GM21529 (cell line): ENCODE data around the gene ROBO4.

Source experiments
- ATAC-seq: cut with Tn5 transposase; IDR thresholded peaks from one replicate; pipeline ENCODE4 v1.9.1; 2021; ENCODE audit not compliant: unreplicated experiment

ROBO4 gene

GRCh38 chr11:124897674-124898262 is at the start of gene ROBO4:
Gene ROBO4 (minus strand): TSS chr11:124897865. CDS start chr11:124897795, 70 bp downstream.
- no peak for ATAC-seq

- ATAC-seq, result no peak
These were observed 49.1 kb upstream of the ROBO4 start for GRCh38 chr11:124946735-124947141.

- ATAC-seq, result no peak
These were observed 48.2 kb upstream of the ROBO4 start for GRCh38 chr11:124945826-124946225.

GRCh38 chr11:124944565-124944964 is 46.9 kb upstream of the ROBO4 start:
- ATAC-seq, result no peak

- ATAC-seq, result no peak
These were observed 46.1 kb upstream of the ROBO4 start for GRCh38 chr11:124943741-124944140.

GRCh38 chr11:124943254-124943616 is 45.6 kb upstream of the ROBO4 start:
- ATAC-seq, result no peak

- ATAC-seq, result no peak
These were observed 45.0 kb upstream of the ROBO4 start for GRCh38 chr11:124942466-124943253.

- no peak for ATAC-seq
These were observed 44.0 kb upstream of the ROBO4 start for GRCh38 chr11:124941703-124942102.

GRCh38 chr11:124938970-124939369 is 41.3 kb upstream of the ROBO4 start:
- ATAC-seq, result no peak

- ATAC-seq, result no peak
These were observed 40.6 kb upstream of the ROBO4 start for GRCh38 chr11:124938206-124938765.

- ATAC-seq, result no peak
These were observed 39.8 kb upstream of the ROBO4 start for GRCh38 chr11:124937336-124937935.

GRCh38 chr11:124935548-124936514 is 38.2 kb upstream of the ROBO4 start, which contains the start of gene HEPACAM:
Gene HEPACAM (minus strand): TSS chr11:124936047. CDS start chr11:124936006, 41 bp downstream.
- ATAC-seq, result no peak

GRCh38 chr11:124934862-124935547 is 37.3 kb upstream of the ROBO4 start:
- no peak for ATAC-seq

- ATAC-seq, result peak; percentile 98
These were observed 33.1 kb upstream of the ROBO4 start for GRCh38 chr11:124930799-124931198.

GRCh38 chr11:124928942-124929665 is 31.4 kb upstream of the ROBO4 start:
- ATAC-seq, result no peak

- ATAC-seq, result no peak
These were observed 25.6 kb upstream of the ROBO4 start for GRCh38 chr11:124923296-124923695.

GRCh38 chr11:124922831-124923230 is 25.2 kb upstream of the ROBO4 start:
- ATAC-seq, result no peak

GRCh38 chr11:124920870-124921609 is 23.4 kb upstream of the ROBO4 start:
- ATAC-seq, result peak; percentile 54

- ATAC-seq, result no peak
These were observed 22.7 kb upstream of the ROBO4 start for GRCh38 chr11:124920356-124920755.
